Measurements from ENCODE around the gene ETV3L. TPM values are rescaled to one million over a fixed set of nuclear protein-coding genes. Genes with fewer than 3 reads are reported as not detected.

ETV3L gene
- total RNA-seq, 1 donor from 2014 or later = not detected

DNA sequence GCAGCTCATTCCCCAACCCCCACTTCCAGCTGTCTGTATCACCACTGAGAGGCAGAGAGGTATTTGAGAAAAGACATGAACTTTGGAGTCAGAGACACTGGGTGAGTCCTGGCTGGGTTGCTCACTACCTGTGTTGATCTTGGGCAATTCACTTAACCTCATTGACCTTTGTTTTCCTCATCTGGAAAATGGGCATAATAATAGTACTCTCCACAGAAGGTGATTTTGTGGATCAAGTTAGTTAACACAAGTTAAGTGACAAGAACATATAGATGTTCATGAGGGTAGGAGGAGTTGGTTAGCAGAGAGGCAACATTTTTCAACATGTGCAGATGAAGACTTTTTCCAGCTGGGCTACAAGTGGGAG is 17.1 kb upstream of the ETV3L start:
- no peaks in the 10 kb centered on the region for H3K36me3 Mint-ChIP-seq (ENCODE audit: low read depth)
- no peak overlapping the region for H3K27ac Mint-ChIP-seq
- no peak overlapping the region for H3K4me3 Mint-ChIP-seq
- DNase-seq = no peak
- peaks cover 13% of the 10 kb centered on the region for H3K4me1 Mint-ChIP-seq
- H3K9me3 Mint-ChIP-seq = no peaks in the 10 kb centered on the region
- intact Hi-C loops (cut with micrococcal nuclease) = no loop called here
- peaks cover 11% of the 10 kb centered on the region for H3K27me3 Mint-ChIP-seq

DNA sequence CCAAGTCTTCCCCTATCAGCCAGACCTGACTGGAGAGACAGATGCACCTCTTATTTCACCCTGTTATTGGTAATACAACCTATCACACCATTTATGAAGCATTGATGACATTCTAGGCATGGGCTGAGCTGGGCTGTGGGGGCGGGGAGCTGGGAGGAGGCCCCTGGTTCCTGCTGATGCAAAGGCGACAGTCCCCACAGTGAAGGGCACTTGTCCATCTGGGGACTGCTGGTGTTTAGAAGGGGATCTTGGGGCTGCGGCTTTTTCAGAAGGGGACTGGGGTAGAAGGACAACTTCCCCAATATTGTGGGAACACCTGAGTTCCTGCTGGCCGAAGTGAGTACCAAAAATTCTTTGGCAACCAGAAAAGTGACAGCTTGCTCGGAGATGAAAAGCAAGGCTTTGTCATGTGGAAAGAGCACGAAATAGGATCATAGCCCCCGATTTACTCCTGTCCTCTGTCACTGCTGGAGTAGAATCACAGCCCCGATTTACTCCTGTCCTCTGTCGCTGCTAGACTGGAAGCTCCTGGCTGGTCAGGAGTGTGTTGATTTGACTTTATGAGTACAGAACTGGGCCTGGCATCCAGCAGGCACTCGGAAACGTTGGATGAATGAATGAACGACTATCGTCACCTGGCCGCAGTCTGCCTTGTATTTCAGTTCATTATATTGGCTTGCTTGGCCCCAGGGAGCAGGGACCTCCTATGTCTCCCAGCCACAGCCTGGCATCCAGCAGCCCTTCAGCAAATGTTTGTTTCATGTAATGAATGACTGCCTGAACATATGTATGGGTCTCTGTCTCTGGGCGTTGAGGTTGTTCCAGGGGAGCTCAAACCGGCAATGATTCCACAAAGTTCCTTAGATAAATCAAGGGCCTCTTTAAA is 16.5 kb upstream of the ETV3L start:
- intact Hi-C loops (cut with micrococcal nuclease) = no loop called here
- Mint-ChIP-seq H3K4me3 (no peak overlapping the region), H3K27me3 (peaks cover 14% of the 10 kb centered on the region), H3K4me1 (peaks cover 13% of the 10 kb centered on the region), H3K27ac (no peak overlapping the region), H3K9me3 (no peaks in the 10 kb centered on the region), H3K36me3 (ENCODE audit: low read depth) (no peaks in the 10 kb centered on the region)
- no peak for DNase-seq

DNA sequence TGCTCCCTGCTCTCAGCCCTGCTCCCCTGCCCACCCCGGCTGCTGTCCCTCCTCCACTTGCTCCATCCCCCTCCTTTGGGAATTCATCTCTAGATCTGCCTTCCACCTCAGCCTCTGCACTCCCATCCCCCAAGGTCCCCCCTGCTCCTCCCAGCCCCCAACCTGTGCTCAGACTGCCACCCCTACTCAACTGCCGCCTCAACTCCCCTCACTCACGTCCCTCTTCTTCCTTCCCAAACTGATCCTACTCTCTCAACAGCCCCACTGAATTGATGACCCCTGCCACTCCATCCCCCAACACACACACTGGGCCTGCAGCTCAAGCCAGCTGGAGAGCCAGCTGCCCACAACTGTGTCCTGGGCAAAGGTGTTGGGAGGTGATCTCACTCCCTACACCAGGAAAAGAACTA is 15.8 kb upstream of the ETV3L start:
- no peaks in the 10 kb centered on the region for H3K9me3 Mint-ChIP-seq
- no peak overlapping the region for H3K27ac Mint-ChIP-seq
- peaks cover 17% of the 10 kb centered on the region for H3K27me3 Mint-ChIP-seq
- H3K4me3 Mint-ChIP-seq = no peak overlapping the region
- no peak for DNase-seq
- H3K4me1 Mint-ChIP-seq = peaks cover 13% of the 10 kb centered on the region
- intact Hi-C loops (cut with micrococcal nuclease) = no loop called here
- no peaks in the 10 kb centered on the region for H3K36me3 Mint-ChIP-seq (ENCODE audit: low read depth)

DNA sequence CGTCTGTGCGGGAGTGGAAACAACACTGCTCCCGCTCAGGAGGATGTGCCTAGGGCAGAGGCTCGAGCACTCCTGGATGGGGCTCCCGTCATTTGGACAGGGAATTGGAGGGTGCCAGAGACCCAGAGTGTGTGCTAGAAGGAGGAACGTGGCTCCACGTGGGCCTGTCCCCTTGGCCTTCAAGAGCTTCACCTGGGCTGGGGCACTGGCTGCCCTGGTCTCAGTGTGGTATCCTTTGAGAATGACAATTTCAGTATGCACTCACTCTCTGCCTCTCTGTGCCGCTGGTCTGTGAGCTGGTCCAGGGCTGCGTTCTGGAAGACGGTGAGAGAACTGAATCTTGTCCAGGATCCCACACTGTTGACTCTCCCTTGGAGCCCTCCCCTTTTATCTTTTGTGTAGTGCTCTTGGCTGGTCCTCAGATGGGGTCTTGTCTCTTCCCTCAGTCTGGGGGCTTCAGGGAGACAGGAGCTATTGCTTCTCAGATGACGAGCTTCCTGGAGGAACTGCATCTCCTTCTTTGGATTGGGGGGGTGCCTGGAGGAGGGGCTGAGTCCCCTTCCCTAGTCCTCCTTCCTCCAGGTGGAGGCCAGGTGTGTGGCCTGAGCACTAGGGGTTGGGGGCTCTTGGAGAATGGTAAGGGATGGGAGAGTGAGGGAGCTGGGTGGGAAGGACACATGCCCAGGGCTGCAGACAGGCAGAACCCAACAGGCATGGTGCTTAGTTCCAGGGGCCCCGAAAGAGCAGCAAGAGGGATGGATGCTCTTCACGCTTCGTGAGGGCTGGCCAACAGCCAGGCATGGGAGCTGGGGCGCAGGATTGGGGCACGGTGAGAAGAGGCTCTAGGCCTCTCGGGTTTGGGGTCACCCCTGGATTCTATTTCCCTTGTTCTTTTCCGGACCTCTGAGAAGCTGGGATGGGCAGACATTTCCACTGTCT is 14.8 kb upstream of the ETV3L start:
- Mint-ChIP-seq H3K4me3 (no peak overlapping the region), H3K9me3 (no peaks in the 10 kb centered on the region), H3K27ac (no peak overlapping the region), H3K27me3 (peaks cover 20% of the 10 kb centered on the region), H3K36me3 (ENCODE audit: low read depth) (no peaks in the 10 kb centered on the region), H3K4me1 (peaks cover 13% of the 10 kb centered on the region)
- no peak for DNase-seq
- intact Hi-C loops (cut with micrococcal nuclease) = no loop called here

DNA sequence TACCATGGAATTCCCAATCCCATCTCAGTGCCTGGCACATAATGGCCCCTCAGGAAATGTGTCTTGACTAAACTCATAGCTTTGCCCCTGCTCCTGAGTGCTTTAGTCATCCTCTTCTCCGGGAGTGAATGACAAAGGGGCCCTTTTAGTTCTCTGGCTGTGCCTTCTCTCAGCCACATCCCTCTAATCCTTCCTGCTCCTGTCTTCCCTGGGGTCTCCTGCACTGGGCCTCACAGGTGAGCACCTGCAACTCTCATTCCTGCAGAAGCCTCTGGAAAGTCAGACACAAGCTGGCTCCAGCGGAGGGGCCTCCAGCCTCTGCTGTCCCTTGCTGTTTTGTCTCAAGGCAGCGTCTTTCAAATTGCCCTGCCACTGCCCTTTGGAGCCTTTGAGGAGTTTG is 14.0 kb upstream of the ETV3L start:
- peaks cover 24% of the 10 kb centered on the region for H3K27me3 Mint-ChIP-seq
- no peak overlapping the region for H3K4me3 Mint-ChIP-seq

DNA sequence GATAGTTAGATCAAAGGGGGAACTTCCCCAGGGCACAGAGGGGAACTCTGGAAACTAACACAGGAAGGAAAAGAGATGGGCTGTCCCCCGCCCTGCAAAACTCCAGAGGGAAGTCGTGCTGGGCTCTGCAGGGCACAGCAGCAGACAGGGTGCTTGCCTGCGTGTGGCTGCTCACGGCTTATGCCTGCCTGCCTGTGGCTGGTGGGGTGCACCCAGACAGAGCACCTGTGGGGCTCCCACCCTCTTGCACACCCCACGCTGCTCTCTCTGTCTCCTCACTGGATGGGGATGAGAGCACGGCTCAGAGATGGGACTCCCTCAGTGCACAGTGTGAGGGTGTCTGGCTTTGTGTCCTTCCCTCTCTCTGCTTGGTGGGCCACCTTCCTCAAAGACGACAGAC is 13.5 kb upstream of the ETV3L start:
- H3K9me3 Mint-ChIP-seq = no peaks in the 10 kb centered on the region
- peaks cover 29% of the 10 kb centered on the region for H3K27me3 Mint-ChIP-seq
- peaks cover 13% of the 10 kb centered on the region for H3K4me1 Mint-ChIP-seq
- H3K4me3 Mint-ChIP-seq = no peak overlapping the region
- no peaks in the 10 kb centered on the region for H3K36me3 Mint-ChIP-seq (ENCODE audit: low read depth)
- no peak overlapping the region for H3K27ac Mint-ChIP-seq
- no peak for DNase-seq
- intact Hi-C loops (cut with micrococcal nuclease) = no loop called here

More for the DNA sequence above, 14.0 kb upstream of the ETV3L start:
- Mint-ChIP-seq H3K27ac (no peak overlapping the region), H3K4me1 (peaks cover 13% of the 10 kb centered on the region), H3K36me3 (ENCODE audit: low read depth) (no peaks in the 10 kb centered on the region), H3K9me3 (no peaks in the 10 kb centered on the region)
- no peak for DNase-seq
- intact Hi-C loops (cut with micrococcal nuclease) = no loop called here

DNA sequence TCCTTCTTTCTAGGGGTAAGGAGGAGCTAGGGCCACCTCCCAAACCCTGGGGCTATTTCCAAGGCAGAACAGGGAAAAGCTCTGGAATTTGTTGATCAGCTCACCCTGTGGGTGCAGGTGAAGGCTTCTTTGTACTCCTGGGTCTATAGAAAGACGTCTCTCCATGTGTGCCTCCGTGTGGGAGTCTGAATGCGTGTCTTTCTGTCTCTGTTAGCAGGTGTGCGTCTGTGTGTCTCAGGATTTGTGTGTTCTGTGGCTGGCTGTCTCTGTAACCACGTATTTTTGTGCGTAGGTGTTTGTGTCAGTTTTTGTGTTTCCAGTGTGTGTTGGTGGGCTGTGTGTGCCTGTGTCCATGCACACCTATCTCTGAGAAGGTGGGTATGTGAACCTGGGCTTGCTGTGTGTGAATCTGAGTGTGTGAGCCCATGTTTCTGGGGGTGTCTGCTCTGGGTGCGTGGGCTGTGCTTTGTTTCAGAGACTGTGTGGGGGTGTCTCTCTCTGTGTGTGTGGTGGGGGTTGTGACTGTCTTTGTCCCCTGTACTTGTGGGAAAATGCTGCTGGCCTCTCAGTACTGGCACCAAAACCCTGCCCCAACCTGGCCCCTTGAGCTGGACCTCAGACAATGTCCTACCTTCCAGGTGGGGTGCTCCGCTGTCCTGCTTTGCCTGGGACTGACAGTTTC is 12.7 kb upstream of the ETV3L start:
- Mint-ChIP-seq H3K27ac (no peak overlapping the region), H3K9me3 (no peaks in the 10 kb centered on the region), H3K4me3 (no peak overlapping the region), H3K27me3 (peaks cover 34% of the 10 kb centered on the region), H3K4me1 (peaks cover 8% of the 10 kb centered on the region), H3K36me3 (ENCODE audit: low read depth) (no peaks in the 10 kb centered on the region)
- intact Hi-C loops (cut with micrococcal nuclease) = no loop called here
- DNase-seq = no peak

DNA sequence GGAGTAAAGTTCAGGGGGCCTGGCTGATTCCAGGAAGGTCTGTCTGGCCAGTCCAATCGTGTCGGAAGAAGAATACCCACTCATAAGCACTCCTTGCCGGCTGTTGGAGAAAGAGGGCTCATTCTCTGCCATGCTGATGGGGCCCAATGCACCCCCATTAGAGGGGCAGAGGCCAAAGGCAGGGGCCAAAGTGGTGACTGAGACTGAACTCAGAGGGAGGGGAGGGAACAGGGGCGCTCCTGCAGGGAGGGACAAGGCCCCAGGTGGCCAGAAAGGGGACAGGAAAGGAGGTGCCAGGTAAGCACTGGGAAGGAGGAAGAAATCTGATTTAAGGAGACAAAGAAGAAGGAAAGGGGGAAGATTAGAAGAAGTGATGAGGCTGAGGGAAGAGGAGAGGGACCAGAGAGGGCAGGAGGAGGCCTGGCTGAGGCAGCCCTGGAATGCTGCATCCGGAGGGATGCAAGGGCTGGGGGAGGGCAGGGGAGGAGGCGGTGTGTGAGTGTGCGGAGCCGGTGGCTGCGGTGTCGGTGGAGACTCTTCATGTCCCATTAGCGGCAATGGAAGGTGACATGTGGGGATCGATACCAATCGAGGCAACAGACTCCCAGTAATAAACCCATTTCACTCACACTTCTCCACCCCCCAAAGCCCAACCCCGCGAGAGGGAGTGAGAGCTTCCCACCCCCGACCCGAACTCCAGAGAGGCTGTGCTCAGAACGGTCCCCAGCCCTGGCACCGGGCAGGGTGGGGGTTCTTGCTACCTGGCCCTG is 12.0 kb upstream of the ETV3L start:
- no peaks in the 10 kb centered on the region for H3K36me3 Mint-ChIP-seq (ENCODE audit: low read depth)
- peaks cover 38% of the 10 kb centered on the region for H3K27me3 Mint-ChIP-seq
- DNase-seq = no peak
- no peaks in the 10 kb centered on the region for H3K9me3 Mint-ChIP-seq
- no peak overlapping the region for H3K4me3 Mint-ChIP-seq
- no peak overlapping the region for H3K27ac Mint-ChIP-seq
- intact Hi-C loops (cut with micrococcal nuclease) = no loop called here
- H3K4me1 Mint-ChIP-seq = peaks cover 6% of the 10 kb centered on the region

DNA sequence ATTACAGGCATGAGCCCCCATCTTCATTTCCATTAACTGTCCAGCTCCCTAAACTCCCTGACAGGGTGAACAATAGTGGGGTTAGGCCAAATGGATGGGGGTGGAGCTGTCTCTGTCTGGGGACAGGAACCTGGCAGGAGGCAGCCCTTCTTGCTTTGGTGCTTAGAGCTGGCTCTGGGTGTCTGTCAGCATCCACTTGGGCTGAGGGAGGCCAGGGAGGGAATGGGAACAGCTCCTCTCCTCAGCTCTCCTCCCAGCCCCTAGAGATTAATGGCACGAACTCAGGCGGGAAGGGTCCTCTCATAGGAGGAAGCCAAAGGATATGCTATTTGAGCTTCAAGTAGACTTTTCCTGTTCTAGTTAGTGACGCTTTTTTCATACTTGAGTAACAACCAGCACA is 11.1 kb upstream of the ETV3L start:
- Mint-ChIP-seq H3K27ac (no peak overlapping the region), H3K27me3 (peaks cover 42% of the 10 kb centered on the region)
- no peak for DNase-seq

DNA sequence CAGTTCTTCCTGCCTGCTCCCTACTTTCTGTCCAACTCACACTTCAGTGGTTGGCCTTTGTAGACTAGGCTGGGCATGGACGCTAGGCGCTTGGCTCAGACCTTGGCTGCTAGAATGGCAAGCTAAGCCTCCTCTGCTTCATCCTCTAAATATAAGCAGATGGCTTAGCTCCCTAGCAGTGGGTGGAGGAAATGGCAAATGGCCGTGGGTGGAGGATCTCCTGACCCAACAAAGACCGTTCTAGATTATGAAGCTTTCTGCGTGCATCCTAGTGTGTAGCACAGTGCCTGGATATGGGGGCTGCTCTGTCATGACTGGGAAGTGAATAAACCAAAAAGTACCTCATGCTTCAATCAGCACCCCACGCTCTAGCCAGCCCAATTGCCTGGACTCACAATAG is 10.4 kb upstream of the ETV3L start:
- H3K4me1 Mint-ChIP-seq = peaks cover 15% of the 10 kb centered on the region
- no peak overlapping the region for H3K27ac Mint-ChIP-seq
- no peak for DNase-seq
- H3K27me3 Mint-ChIP-seq = peaks cover 43% of the 10 kb centered on the region
- H3K36me3 Mint-ChIP-seq (ENCODE audit: low read depth) = no peaks in the 10 kb centered on the region
- H3K9me3 Mint-ChIP-seq = no peaks in the 10 kb centered on the region
- intact Hi-C loops (cut with micrococcal nuclease) = no loop called here
- no peak overlapping the region for H3K4me3 Mint-ChIP-seq

More for the DNA sequence above, 11.1 kb upstream of the ETV3L start:
- H3K36me3 Mint-ChIP-seq (ENCODE audit: low read depth) = no peaks in the 10 kb centered on the region
- intact Hi-C loops (cut with micrococcal nuclease) = no loop called here
- no peaks in the 10 kb centered on the region for H3K9me3 Mint-ChIP-seq
- H3K4me3 Mint-ChIP-seq = no peak overlapping the region
- H3K4me1 Mint-ChIP-seq = peaks cover 15% of the 10 kb centered on the region

DNA sequence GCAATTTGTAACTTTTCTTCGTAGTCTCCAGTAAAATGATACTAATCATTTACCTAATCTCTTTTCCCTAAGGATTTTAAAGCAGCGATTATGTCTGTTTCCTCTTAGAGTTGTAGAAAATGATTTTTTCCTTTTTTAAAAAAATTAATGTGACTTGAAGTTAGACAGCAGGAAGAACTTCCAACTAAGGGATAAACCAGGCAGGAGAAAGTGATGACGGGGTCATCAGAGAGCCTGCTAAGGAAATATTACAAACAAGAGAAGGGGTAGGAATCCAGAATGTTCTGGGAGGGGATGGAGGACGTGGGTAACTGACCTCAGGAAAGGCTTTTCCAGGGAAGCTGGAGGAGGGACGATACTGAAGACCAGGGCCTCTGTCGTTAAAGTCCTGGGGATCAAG is 8.8 kb upstream of the ETV3L start:
- H3K27ac Mint-ChIP-seq = no peak overlapping the region
- intact Hi-C loops (cut with micrococcal nuclease) = no loop called here

DNA sequence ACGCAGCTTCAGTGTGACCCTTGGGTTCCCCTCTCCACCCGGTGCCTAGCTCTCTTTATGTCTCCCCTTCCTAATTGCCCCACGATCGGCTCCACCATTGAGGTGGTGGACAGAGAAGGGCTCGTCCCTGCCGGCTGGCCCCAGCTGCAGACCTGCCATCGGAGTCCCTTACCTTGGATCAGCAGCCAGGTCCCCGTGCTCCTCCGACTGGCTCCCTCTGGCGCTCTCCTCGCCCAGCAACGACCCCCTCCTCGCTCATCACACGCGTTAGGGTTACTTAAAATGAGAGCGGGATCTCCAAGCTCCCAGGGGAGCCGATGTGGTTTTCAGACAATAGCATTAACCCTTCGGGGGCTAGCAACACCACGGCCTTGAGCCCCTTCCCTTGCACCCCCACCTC is 8.1 kb upstream of the ETV3L start:
- Mint-ChIP-seq H3K4me3 (no peak overlapping the region), H3K9me3 (no peaks in the 10 kb centered on the region), H3K4me1 (peaks cover 17% of the 10 kb centered on the region), H3K27me3 (peaks cover 52% of the 10 kb centered on the region), H3K27ac (peak overlapping the region; percentile 25), H3K36me3 (ENCODE audit: low read depth) (no peaks in the 10 kb centered on the region)
- intact Hi-C loops (cut with micrococcal nuclease) = no loop called here
- DNase-seq = no peak

More for the DNA sequence above, 8.8 kb upstream of the ETV3L start:
- no peak for DNase-seq
- H3K4me3 Mint-ChIP-seq = no peak overlapping the region
- peaks cover 50% of the 10 kb centered on the region for H3K27me3 Mint-ChIP-seq
- no peaks in the 10 kb centered on the region for H3K36me3 Mint-ChIP-seq (ENCODE audit: low read depth)
- no peaks in the 10 kb centered on the region for H3K9me3 Mint-ChIP-seq
- peaks cover 18% of the 10 kb centered on the region for H3K4me1 Mint-ChIP-seq

DNA sequence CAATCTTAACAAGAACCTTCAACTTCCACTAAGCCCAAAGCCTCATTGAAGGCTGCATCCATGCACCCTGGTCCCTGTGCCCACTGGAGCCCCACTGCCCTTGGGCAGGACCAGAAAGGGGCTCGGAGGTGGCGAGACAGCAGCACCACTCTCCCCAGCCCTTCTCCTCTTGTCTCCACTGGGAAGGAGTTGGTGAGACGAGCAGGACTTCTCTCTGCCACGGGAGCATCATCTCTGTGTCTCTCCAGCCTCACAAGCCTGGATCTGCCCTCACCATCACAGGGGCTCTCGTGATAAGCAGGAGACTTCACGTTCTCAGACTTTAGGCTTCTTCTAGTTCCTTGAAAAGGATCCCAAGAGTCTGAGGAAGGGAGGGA is 7.2 kb upstream of the ETV3L start:
- no peak overlapping the region for H3K4me3 Mint-ChIP-seq
- no peak for DNase-seq
- H3K9me3 Mint-ChIP-seq = no peaks in the 10 kb centered on the region
- peaks cover 50% of the 10 kb centered on the region for H3K27me3 Mint-ChIP-seq
- intact Hi-C loops (cut with micrococcal nuclease) = no loop called here
- no peaks in the 10 kb centered on the region for H3K36me3 Mint-ChIP-seq (ENCODE audit: low read depth)
- H3K27ac Mint-ChIP-seq = no peak overlapping the region
- peaks cover 14% of the 10 kb centered on the region for H3K4me1 Mint-ChIP-seq

Data from activated CD4-positive, alpha-beta T cell treated with anti-CD3 and anti-CD28 coated beads, Interleukin-2, amount 10 ng/mL, durations not matched to agents 24 days and 14 days (primary cell).